Activated gamma-delta T cell treated with anti-CD3 and anti-CD28 coated beads, Interleukin-2, amount 50 U/mL, for 16 hours (primary cell): ENCODE measurements around the gene NLRC3.
A peak's percentile ranks its signal among the peaks of the same experiment; 100 is the strongest.
"Not testable (repeated sequence)": the region's sequence is repeated elsewhere in the genome, so short reads cannot be mapped to it uniquely, and the experiment has no call there.

Experiments
- DNase-seq: peaks from one replicate; pipeline ENCODE4 v3.0.0-alpha.2; 2020; ENCODE audit warnings: low read depth

NLRC3 gene

GRCh38 chr16:3513892-3514583, 63.2 kb downstream of the NLRC3 start:
- no peak for DNase-seq

- DNase-seq: no peak
These were observed 65.7 kb downstream of the NLRC3 start for GRCh38 chr16:3511286-3512180.

GRCh38 chr16:3510416-3510815, 66.8 kb downstream of the NLRC3 start:
- DNase-seq: no peak

- peak; percentile 59 for DNase-seq
These were observed 67.7 kb downstream of the NLRC3 start for GRCh38 chr16:3509470-3509928.

- no peak for DNase-seq
These were observed 68.5 kb downstream of the NLRC3 start for GRCh38 chr16:3508736-3509135.

GRCh38 chr16:3503523-3503922, 73.7 kb downstream of the NLRC3 start:
- DNase-seq: peak; percentile 13

- no peak for DNase-seq
These were observed 75.3 kb downstream of the NLRC3 start for GRCh38 chr16:3501783-3502400.

- not testable (repeated sequence) for DNase-seq
These were observed 75.8 kb downstream of the NLRC3 start for GRCh38 chr16:3501412-3501761.

GRCh38 chr16:3498988-3499387, 78.2 kb downstream of the NLRC3 start:
- DNase-seq: no peak

GRCh38 chr16:3497771-3498170, 79.4 kb downstream of the NLRC3 start:
- DNase-seq: no peak

- no peak for DNase-seq
These were observed 80.8 kb downstream of the NLRC3 start for GRCh38 chr16:3496386-3496785.

GRCh38 chr16:3495176-3495575, 82.0 kb downstream of the NLRC3 start, which contains the start of gene C16orf90:
C16orf90 (minus strand) TSS chr16:3495489; CDS start chr16:3495421, 68 bp downstream.
- DNase-seq: no peak

- DNase-seq: no peak
These were observed 82.7 kb downstream of the NLRC3 start for GRCh38 chr16:3494386-3494973.

- DNase-seq: no peak
These were observed 84.8 kb downstream of the NLRC3 start for GRCh38 chr16:3492356-3492755.

- no peak for DNase-seq
These were observed 86.1 kb downstream of the NLRC3 start for GRCh38 chr16:3490911-3491629.
